Hypothalamus (tissue), 51 donors: Measurements from ENCODE around the gene ZNF717.
"Not testable (repeated sequence)": the region's sequence is repeated elsewhere in the genome, so short reads cannot be mapped to it uniquely, and the experiment has no call there.

Source experiments
- DNase-seq, 51 donors: peaks; one replicate each; lab custom pipeline; 2025; lab: John Stamatoyannopoulos, UW

ZNF717 gene

DNA sequence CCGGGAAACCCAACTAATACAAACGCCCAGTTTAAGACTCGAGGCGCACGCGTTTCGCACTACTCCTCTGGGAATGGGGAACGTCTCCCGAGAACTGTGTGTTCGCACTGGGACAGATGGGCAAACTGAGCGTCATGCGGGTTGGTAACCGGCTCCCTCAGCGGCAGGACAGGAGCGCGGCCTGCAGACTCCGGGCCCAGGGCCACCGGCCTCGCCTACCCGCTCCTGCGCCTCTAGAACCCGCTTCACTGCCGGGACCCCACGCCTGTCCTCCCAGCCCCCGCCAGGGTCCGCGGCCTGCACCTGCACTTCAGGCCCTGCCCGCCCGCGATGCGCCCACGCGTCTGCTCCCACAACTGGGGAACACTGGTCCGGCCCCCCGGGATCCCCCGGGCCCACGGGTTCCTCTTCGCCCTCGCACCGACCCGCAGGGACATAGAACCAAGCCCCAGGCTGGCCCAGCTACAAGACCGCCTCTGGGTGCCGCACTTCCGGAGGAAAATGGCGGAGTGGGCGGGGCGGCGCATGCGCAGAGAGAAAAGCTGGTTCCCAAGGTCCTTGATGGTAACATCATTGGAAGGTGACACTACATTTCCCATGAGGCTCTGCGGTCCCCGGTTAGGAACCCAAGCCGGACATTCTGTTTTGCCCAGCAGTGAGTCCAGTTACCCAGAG is at the start of gene ZNF717:
Gene ZNF717 (minus strand): TSS at position 469 of the 675 bp plus-strand sequence. CDS start 2,187 bp downstream, outside the sequence.
- DNase-seq, result peak; percentile 33 to 97 (median 89)

DNA sequence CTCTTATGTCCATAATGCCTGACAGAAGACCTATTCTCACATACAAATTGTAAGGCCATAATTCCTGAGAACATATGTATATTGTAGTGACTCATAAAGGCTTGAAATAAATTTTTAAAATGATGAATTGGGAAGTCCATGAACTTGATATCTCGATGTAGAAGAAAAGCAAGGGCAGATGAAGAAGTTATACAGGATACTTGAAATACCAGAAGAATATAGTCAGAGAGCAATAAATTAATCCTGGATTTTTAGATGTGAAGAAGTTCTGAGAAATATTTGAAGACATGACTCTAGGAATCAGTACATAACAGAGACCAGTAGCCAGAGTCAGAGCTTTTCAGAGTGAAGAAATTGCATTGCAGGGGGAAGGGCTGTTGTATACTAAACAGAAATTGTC is 45.7 kb upstream of the ZNF717 start:
- not testable (repeated sequence) for DNase-seq

DNA sequence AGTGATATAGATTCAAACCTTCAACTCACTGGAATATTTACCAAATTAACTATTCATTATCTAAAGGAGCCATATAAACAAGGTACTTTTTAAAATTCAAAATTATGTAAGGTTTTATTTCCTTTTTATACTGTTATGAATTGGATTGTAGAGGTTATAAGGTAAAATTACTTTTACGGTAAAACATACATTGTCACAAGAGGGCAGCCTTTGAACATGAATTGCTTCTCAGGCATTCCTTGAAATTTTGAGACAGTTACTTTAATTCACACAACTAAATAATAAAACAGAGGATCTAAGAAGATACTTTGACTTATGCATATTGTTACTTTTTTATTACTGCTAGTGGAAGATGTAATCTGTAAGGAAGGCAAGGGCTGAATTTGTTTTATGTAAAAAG is 32.7 kb upstream of the ZNF717 start:
- DNase-seq, result not testable (repeated sequence)

DNA sequence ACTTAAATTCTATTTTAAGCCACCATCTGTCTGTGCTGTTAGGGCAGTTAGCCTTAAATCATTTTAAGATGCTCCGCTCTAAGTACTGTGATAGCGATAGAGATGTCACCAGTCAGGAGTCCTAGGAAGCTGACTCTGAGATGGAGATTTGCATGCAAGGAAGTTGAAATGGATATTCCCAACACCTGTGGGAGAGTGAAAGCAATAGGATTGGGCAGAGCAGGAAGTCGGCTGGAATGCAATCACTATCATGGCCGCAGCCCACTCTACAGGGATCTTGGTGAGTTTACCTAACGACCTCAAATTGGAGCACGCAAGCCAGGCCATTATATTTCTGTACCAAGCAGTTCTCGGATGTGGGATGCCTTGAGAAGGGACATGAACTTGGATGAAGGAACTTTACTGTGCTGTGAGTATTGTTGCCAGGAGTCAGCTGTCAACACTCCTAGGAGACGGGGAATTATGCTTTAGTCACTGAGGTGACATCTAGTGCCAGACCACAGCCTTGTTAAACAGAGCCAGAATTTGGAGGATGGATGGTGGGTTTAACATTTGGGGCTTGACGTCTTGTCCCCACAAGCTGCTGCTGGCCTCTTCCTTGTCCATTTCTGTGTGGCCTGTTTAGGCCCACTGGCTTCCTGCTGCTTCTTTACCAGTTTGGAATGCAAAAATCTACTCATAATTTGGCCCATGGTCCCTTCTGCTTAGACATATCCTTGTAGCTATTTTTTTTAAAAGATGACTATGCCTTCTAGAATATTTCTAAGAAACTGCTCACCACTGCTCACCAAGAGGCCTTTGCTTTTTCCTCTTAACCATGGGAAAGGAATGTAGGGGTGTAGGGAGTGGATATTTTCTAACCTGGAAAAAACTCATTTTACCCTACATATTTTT is 31.2 kb upstream of the ZNF717 start:
- not testable (repeated sequence) for DNase-seq

DNA sequence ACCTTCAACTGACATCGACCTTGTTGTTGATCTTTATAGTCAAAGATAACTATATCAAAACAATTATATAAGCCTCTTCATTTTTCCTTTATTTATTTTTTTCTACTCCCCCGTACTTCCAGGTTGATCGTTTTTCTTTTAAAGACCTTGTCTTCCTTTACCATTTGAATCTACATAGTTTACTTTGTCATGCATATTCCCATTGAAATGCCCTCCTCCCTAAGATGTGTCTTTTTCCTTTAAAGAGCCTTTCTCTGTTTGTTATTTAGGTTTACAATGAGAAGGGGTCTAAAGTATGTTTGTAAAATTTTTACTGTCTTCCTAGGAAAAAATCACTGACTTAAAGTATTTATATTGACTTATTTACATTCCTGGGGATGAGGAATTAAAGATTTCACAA is 29.4 kb upstream of the ZNF717 start:
- DNase-seq, result no peak

DNA sequence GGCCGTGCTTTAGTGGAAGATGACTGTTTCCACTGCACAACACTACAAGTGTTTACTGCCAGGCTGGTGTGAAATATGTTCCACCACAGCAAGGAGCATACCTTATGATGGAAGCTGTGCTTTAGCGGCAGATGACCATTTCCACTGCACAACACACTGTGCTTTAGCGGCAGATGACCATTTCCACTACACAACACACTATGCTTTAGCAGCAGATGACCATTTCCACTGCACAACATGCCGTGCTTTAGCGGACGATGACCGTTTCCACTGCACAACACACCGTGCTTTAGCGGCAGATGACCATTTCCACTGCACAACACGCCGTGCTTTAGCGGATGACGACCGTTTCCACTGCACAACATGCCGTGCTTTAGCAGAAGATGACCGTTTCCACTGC is 2.8 kb downstream of the ZNF717 start:
- DNase-seq, result no peak

DNA sequence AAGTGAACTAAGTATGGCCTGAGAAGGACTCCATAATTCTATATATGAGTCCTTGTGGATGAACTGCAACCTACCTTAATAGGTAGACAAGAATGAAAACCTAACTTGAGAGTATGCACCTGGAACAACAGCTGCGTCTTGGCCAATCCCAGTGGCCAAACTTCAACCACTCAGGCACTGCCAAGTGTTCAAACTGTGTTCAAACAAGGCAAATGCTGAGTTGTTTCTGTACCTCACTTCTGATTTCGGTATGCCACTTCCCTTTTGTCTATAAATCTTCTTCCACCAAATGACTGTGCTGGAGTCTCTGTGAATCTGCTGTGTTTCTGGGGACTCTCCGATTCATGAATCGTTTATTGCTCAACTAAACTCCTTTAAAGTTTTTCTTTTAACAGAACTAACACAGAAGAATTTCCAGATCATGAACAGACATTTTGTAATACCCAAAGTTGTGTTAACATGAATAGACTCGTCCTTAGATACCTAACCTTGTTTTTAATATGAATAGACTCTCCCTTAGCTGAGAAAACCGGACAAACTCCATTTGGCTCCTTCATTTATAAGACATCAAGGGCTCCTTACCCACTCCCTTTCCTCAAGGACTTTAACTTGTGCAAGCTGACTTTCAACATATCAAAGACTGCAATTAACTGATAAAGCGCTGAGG is 4.1 kb downstream of the ZNF717 start:
- no peak for DNase-seq

DNA sequence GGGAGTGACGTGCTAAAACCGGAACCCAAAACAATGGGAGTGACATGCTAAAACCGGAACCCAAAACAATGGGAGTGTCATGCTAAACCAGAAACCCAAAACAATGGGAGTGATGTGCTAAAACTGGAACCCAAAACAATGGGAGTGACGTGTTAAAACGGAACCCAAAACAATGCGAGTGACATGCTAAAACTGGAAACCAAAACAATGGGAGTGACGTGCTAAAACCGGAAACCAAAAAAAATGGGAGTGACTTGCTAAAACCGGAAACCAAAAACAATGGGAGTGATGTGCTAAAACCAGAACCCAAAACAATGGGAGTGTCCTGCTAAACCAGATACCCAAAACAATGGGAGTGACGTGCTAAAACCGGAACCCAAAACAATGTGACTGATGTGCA is 7.6 kb downstream of the ZNF717 start:
- not testable (repeated sequence) for DNase-seq

DNA sequence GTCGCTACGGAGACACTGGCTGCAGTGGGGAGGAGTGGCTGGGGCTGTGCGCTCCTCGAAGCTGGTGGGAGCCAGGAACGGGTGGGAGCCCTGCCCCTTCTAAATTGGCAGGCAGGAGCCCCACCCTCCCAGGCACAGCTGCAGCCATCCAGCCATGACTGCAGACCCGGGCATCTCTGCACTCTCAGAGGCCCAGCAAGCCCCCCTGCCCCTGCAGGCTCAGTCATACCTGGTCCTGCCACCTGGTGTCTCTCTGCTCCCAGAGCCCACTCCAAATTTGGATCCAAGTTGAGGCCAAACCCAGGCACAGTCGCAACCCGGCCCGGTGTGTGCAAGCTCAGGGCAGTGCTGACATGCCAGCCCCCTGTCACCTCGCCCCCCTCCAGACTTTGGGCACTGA is 13.7 kb downstream of the ZNF717 start:
- not testable (repeated sequence) for DNase-seq

DNA sequence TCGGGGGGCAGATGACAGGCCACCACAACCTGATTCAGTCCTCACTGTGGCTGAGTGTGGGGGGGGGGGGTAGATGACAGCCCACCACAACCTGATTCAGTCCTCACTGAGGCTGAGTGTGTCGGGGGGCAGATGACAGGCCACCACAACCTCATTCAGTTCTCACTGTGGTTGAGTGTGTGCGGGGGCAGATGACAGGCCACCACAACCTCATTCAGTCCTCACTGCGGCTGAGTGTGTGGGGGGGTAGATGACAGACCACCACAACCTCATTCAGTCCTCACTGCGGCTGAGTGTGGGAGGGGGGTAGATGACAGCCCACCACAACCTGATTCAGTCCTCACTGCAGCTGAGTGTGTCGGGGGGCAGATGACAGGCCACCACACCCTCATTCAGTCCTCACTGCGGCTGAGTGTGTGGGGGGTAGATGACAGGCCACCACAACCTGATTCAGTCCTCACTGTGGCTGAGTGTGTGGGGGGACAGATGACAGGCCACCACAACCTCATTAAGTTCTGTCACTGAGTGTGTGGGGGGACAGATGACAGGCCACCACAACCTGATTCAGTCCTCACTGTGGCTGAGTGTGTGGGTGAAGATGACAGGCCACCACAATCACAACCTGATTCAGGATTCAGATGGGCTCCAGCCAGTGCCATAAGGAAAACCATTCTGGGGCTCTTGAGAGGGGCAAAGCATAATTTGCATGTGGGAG is 16.9 kb downstream of the ZNF717 start:
- no peak for DNase-seq

DNA sequence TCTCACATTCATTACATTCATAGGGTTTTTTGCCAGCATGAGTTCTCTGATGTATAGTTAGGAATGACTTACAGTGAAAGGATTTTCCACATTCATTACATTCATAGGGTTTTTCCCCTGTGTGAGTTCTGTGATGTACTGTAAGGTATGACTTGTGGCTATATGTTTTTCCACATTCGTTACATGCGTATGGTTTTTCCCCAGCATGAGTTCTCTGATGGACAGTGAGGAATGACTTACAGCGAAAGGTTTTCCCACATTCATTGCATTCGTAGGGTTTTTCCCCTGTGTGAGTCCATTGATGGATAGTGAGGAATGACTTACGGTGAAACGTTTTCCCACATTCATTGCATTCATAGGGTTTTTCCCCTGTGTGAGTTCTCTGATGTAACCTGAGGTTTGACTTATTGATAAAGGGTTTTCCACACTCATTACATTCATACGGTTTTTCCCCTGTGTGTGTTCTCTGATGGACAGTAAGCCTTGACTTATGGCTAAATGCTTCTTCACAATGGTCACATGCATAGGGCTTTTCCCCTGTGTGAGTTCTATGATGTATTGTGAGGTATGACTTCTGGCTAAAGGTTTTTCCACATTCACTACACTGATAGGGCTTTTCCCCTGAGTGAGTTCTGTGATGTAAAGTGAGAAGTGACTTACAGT is 47.4 kb downstream of the ZNF717 start:
- no peak for DNase-seq

DNA sequence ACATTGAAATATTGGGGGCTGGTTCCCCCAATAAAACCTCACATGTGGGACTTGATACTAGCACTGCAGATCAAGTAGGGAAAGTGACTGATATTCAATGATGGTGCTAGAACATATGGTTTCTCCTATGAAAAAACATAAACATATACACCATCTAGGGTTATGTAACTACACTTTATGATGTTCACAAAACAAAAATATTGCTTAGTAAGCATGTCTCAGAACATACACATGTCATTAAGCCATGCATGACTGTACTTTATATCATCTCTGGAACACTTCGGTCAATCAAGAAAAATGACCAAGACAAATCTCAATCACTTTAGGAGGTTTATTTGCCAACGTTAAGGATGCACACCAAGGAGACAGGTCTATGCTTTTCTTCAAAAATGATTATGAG is 57.4 kb downstream of the ZNF717 start:
- DNase-seq, result no peak

DNA sequence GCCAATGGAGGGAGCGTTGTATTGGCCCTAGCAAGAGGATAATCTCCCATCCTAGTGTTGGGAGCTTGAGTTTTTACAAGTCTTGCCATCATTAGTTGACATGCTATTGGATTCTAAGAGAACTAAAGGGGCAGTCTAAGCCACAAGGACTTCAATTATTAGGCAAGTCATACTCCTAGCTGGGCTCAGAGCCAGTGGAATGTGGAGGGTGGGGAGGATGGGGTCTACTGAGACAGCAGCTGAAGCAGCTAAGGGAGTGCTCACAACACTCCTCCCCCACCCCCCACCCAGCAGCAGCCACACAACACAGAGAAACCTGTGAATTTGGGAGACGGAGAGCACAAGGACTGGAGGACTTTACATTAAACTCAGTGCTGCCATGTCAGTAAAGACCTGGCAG is 93.3 kb downstream of the ZNF717 start:
- DNase-seq, result no peak

DNA sequence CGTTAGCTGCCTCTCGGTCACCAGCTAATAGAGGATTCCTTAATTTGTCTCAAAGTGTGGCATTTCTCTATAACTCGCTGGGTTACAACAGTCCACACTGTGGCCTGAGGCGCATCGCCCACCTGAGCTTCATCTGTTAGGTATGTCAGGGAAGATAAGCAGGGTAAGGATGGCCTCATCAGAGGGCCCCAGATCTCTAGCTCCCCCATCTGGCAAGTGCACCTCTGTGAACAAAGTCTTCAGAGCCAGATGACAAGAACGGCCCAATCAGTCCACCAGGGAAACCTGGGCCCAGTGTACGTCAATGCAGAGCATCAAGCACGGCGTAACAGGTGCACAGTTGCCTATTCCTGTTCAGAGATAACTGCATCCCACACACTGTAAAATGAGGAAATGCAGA is 98.0 kb downstream of the ZNF717 start:
- DNase-seq, result no peak
